Bronchial epithelial cell (primary cell): ENCODE measurements around the gene NLGN4X. TPM values are rescaled to one million over a fixed set of nuclear protein-coding genes. Genes with fewer than 3 reads are reported as not detected.
A peak's percentile ranks its signal among the peaks of the same experiment; 100 is the strongest.

Experiments
- DNase-seq: peaks from one replicate; pipeline ENCODE4 v3.0.0-alpha.2; 2010; ENCODE audit warnings: low read depth
- FAIRE-seq: peaks from 2 replicates; lab custom pipeline; 2011; peaks lifted over from hg19 to GRCh38; lab: Jason Lieb, UNC
- H3K27me3 ChIP-seq: 2 replicates; pipeline ENCODE4 v1.5.1; 2011; ENCODE audit warnings: low read length; ENCODE audit not compliant: control insufficient read depth, insufficient read depth
- H3K36me3 ChIP-seq: 2 replicates; pipeline ENCODE4 v1.5.1; 2011; ENCODE audit warnings: low read length; ENCODE audit not compliant: control insufficient read depth, insufficient read depth
- H3K4me3 ChIP-seq: 2 replicates; pipeline ENCODE4 v1.5.1; 2011; ENCODE audit warnings: mild to moderate bottlenecking, low read depth, low read length, control low read depth
- CTCF ChIP-seq: IDR thresholded peaks from 2 replicates; pipeline ENCODE4 v1.5.1; 2011; ENCODE audit warnings: mild to moderate bottlenecking, moderate library complexity, low read length, control low read depth, inconsistent platforms; ENCODE audit not compliant: insufficient read depth, severe bottlenecking
- total RNA-seq: library from RNA; depleted of rRNA; stranded (reverse); fragments of >200 nt; gene quantifications from 2 replicates; pipeline ENCODE4 v1.2.1, GENCODE V29; 2014

The NLGN4X gene
- total RNA-seq, 1 donor from 2014 or later: not detected

DNA sequence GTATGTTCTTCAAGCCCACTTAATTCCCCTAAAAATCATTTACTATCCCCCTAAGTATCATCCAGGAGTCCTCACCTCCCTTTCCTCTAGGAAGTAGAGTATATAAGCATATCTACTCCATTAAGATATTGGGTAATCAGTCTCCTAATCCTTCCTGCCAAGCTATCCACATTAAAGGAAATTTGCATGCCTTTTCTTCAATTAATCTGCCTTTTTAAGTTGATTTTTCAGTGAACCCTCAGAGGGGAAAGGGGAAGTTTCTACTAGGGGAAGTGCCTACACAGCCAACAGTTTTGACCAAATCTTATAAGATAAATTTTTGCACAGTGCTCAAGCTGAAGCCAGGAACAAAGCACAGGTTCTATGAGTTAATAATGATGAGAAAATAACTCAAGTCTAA is 222.8 kb downstream of the NLGN4X start:
- Histone ChIP-seq H3K36me3 (no peaks in the 10 kb centered on the region), H3K4me3 (no peak overlapping the region), H3K27me3 (no peaks in the 10 kb centered on the region)
- no peak for TF ChIP-seq CTCF
- no peak for DNase-seq
- no peak for FAIRE-seq

GRCh38 chrX:6004529-6004928 is 224.1 kb downstream of the NLGN4X start:
- Histone ChIP-seq H3K36me3 (no peaks in the 10 kb centered on the region), H3K4me3 (no peak overlapping the region), H3K27me3 (no peaks in the 10 kb centered on the region)
- DNase-seq (no peak), FAIRE-seq (no peak)
- TF ChIP-seq CTCF: no peak

DNA sequence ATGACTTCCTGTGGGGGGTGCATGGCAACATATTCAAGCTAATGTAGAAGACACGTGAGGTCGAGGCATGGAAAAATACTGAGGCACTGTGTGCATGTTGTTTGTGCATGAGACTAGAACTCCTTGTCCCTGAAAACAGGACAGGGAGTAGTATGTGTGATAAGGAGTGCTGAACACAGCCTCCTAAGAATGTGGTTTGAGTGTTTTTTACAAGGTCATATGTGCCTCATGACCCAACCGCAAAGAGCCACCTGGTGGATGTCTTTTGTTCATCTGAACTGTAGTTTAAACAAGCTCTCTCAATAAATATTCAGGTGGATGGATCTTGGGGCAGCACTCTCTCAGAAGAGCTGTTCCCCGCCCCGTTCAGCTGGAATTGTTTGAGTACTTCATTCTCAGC is 226.6 kb downstream of the NLGN4X start:
- H3K4me3 ChIP-seq: no peak overlapping the region
- no peak for FAIRE-seq
- peak; percentile 10 for TF ChIP-seq CTCF
- H3K36me3 ChIP-seq: no peaks in the 10 kb centered on the region
- no peak for DNase-seq
- H3K27me3 ChIP-seq: no peaks in the 10 kb centered on the region

- no peak overlapping the region for H3K4me3 ChIP-seq
- no peaks in the 10 kb centered on the region for H3K36me3 ChIP-seq
- no peak for TF ChIP-seq CTCF
- FAIRE-seq: no peak
- DNase-seq: no peak
- no peaks in the 10 kb centered on the region for H3K27me3 ChIP-seq
Observed at GRCh38 chrX:5998901-5999300, 229.8 kb downstream of the NLGN4X start.

DNA sequence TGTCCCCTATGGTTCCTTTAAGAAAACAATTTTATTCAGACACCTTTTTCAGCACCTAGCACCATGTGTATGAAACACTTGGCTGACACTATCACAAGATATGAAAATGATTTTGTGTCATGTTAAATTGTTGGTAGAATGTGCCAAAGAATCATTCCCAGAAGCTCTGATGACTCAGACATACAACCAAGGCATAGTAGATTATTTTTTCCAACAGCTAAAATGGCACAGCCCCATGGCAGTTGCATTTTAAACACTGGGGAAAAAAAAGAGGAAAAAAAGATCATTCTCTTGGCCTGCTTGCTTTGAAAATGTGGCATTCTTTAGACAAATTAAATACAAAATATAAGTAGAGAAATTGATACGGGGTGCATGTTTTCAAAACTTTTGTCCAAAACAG is 230.2 kb downstream of the NLGN4X start:
- FAIRE-seq: no peak
- no peak for DNase-seq
- no peak for TF ChIP-seq CTCF
- Histone ChIP-seq H3K36me3 (no peaks in the 10 kb centered on the region), H3K27me3 (no peaks in the 10 kb centered on the region), H3K4me3 (no peak overlapping the region)

DNA sequence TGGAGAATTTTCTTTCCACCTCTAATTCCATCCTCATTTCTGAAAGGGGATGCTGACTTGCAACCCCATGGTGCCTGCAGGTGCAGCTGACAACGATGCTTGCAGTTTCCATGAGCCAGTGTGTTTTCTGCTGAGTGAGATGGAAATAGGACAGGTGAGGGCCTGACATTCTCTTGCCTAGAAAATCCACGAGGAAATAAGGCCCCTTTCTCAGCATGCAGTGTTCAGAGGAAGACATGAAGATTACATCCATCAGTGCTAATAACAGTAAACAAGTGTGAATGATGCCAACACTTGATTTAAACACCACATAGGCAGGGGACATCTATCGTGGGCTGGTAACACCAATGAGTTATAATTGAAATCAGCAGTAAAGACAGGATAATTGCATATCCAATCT is 237.3 kb downstream of the NLGN4X start:
- DNase-seq (no peak), FAIRE-seq (no peak)
- Histone ChIP-seq H3K27me3 (no peaks in the 10 kb centered on the region), H3K4me3 (no peak overlapping the region), H3K36me3 (no peaks in the 10 kb centered on the region)
- TF ChIP-seq CTCF: no peak
